OCI-LY3 (cell line): ENCODE data around the gene ATG7.

Source experiments
- EZH2phosphoT487 ChIP-seq: fragments of 200-600 bp; shearing (Covaris generic); IDR thresholded peaks from 2 replicates; pipeline ENCODE4 v1.6.1; 2018; ENCODE audit warnings: antibody characterized with exemption, mixed run types, low read depth
- TF ChIP-seq, protein P1 (sequence below): fragments of 200-600, 300-600 bp; sonication (generic); IDR thresholded peaks from 2 replicates; pipeline ENCODE4 v1.5.1; 2014; ENCODE audit warnings: antibody characterized with exemption, low read length, low read depth

DNA sequence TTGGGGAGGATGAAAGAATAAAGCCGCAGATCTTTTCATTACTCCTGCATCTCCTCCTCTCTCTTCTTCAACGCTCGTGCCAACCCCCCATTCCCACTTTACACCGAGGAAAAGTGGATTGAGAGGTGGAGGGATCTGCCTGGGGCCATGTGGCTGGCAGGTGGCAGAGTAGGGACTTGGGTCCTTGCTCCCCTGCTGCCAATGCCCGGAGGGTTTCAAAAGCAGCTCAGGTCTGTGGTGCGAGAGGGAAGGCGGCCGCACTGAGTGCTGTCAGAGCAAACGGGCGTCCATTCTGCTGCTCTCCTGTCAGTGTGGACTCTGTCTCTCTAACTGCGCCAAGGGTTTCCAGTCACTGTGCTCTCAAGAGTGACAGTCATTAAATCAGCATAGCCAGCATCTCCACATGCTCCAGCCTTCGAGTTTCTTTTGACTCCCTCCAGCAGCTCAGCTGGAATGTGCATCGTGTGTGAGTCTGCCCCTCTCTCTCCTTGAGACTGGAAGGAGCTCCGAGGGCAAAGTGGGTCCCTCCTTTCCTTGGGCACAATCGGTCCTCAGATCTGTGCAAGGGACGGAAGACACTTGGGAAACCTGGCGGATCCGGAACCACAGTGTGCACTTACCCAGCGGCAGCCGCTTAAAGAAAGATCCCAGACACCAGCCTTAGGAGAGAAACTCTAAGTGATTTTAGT, 302.9 kb downstream of the ATG7 start:
- TF ChIP-seq, protein P1, sequence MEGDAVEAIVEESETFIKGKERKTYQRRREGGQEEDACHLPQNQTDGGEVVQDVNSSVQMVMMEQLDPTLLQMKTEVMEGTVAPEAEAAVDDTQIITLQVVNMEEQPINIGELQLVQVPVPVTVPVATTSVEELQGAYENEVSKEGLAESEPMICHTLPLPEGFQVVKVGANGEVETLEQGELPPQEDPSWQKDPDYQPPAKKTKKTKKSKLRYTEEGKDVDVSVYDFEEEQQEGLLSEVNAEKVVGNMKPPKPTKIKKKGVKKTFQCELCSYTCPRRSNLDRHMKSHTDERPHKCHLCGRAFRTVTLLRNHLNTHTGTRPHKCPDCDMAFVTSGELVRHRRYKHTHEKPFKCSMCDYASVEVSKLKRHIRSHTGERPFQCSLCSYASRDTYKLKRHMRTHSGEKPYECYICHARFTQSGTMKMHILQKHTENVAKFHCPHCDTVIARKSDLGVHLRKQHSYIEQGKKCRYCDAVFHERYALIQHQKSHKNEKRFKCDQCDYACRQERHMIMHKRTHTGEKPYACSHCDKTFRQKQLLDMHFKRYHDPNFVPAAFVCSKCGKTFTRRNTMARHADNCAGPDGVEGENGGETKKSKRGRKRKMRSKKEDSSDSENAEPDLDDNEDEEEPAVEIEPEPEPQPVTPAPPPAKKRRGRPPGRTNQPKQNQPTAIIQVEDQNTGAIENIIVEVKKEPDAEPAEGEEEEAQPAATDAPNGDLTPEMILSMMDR: no peak
- no peak for TF ChIP-seq EZH2phosphoT487
